K562 (cell line): ENCODE data around the gene MED22. TPM values are rescaled to one million over a fixed set of nuclear protein-coding genes. Genes with fewer than 3 reads are reported as not detected.

Experiments
- ATF1 ChIP-seq, 2 experiments: fragments of 450-650 bp in 1 of 2; IDR thresholded peaks; 2 replicates each; pipeline ENCODE4 v1.6.1; 2016; ENCODE audit warnings: missing compliant biosample characterization in 1 of 2, missing genetic modification characterization in 1 of 2
- ATF7 ChIP-seq: fragments of 450-650 bp; IDR thresholded peaks from 2 replicates; pipeline ENCODE4 v1.7.1; 2014; ENCODE audit warnings: mild to moderate bottlenecking, moderate library complexity
- JUND ChIP-seq, 2 experiments: IDR thresholded peaks; 2 replicates in 1 of 2; 3 replicates in 1 of 2; pipeline ENCODE4 v1.6.1; 2011; ENCODE audit warnings: borderline replicate concordance in 2 of 2, low read depth in 2 of 2, low read length in 2 of 2, improper control_type of control experiment in 1 of 2, missing biosample characterization in 1 of 2, missing genetic modification characterization in 1 of 2, missing genetic modification reagents in 1 of 2
- RAD21 ChIP-seq, 2 experiments: fragments of 250-450 bp in 1 of 2; fragments of 450-650 bp in 1 of 2; sonication (Bioruptor Pico) in 1 of 2; formaldehyde crosslinking in 1 of 2; IDR thresholded peaks in 1 of 2; conservative IDR thresholded peaks in 1 of 2; 2 replicates each; pipeline versions ENCODE4 v1.4.0 to v1.8.0; 2020 to 2022; ENCODE audit warnings: mild to moderate bottlenecking in 2 of 2, moderate library complexity in 1 of 2
- SIN3A ChIP-seq, 2 experiments: fragments of 150-350 bp in 1 of 2; IDR thresholded peaks; 2 replicates each; pipeline ENCODE4 v1.6.1; 2011 to 2016; ENCODE audit warnings: borderline replicate concordance in 2 of 2, low read depth in 2 of 2, low read length in 2 of 2, mild to moderate bottlenecking in 2 of 2, moderate library complexity in 2 of 2; ENCODE audit not compliant: control insufficient read depth in 1 of 2
- TAF1 ChIP-seq: IDR thresholded peaks from 2 replicates; pipeline ENCODE4 v1.6.1; 2011; ENCODE audit warnings: mild to moderate bottlenecking, low read length, moderate library complexity; ENCODE audit not compliant: insufficient read depth, control insufficient read depth, severe bottlenecking; ENCODE audit errors: extremely low read depth
- ZEB2 ChIP-seq: fragments of 450-650 bp; IDR thresholded peaks from 2 replicates; pipeline ENCODE4 v1.6.1; 2016
- polyA plus RNA-seq, 8 experiments: library from polyadenylated mRNA; depleted of rRNA in 4 of 8; stranded (reverse) in 5 of 8; unstranded in 3 of 8; fragments of >200 nt; fragmentation: Nextera tagmentation in 2 of 8; fragmentation: Illumina TruSeq in 1 of 8; extraction: Ambion mirVana in 2 of 8; extraction: Trizol in 1 of 8; gene quantifications; 2 replicates each; pipeline versions ENCODE4 v1.2.1 to v1.2.3, GENCODE V29; 2011 to 2014; ENCODE audit warnings: inconsistent platforms in 1 of 8, missing spikeins in 1 of 8
- total RNA-seq, 7 experiments: library from RNA; depleted of rRNA in 6 of 7; stranded (reverse); fragments of >200 nt in 6 of 7; fragmentation: Illumina TruSeq in 2 of 7; extraction: Trizol in 2 of 7; gene quantifications; 2 replicates each; pipeline versions ENCODE4 v1.2.1 to v1.2.3, GENCODE V29; 2011 to 2021; ENCODE audit warnings: low replicate concordance in 1 of 7
- TF ChIP-seq, protein P1 (sequence below), 2 experiments: fragments of 450-650 bp; formaldehyde crosslinking in 1 of 2; IDR thresholded peaks; 2 replicates each; pipeline versions ENCODE4 v1.4.0 to v1.6.1; 2014 to 2020; ENCODE audit warnings: mild to moderate bottlenecking in 2 of 2, borderline replicate concordance in 1 of 2, low read depth in 1 of 2

Gene MED22
- total and polyA plus RNA-seq, 9 of the 15 experiments (the other 6 are each of a cell fraction or from before 2014, with no cell fraction given) = 0.73 to 35.6 (median 22.3) TPM

DNA sequence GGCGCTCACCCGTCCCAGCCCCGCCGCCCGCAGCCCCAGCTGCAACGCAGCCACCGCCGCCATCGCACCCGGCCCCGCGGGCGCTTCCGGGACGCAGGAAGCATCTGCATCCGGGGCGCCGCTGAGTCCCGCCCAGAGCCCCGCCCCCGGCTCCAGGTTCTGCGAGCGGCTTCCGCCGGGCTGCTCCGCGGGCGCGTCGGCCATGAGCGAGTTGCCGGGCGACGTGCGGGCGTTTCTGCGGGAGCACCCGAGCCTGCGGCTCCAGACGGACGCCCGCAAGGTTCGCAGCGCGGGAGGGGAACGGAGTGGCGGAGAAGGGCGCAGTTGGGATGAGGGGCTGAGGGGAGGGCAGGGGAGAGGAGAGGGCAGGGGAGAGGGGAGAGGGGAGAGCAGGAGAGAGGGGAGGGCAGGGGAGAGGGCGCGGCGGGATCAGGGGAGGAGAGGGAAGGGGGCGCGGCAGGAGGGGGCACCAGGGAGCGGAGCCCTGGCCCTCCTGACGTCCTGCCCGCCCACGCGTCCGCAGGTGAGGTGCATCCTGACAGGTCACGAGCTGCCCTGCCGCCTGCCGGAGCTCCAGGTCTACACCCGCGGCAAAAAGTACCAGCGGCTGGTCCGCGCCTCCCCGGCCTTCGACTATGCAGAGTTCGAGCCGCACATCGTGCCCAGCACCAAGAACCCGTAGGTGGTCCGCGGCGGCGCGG lies 8.6 kb upstream of the MED22 start, which contains the start of the genes SURF1 and SURF2 (continued):
- TF ChIP-seq, protein P1, sequence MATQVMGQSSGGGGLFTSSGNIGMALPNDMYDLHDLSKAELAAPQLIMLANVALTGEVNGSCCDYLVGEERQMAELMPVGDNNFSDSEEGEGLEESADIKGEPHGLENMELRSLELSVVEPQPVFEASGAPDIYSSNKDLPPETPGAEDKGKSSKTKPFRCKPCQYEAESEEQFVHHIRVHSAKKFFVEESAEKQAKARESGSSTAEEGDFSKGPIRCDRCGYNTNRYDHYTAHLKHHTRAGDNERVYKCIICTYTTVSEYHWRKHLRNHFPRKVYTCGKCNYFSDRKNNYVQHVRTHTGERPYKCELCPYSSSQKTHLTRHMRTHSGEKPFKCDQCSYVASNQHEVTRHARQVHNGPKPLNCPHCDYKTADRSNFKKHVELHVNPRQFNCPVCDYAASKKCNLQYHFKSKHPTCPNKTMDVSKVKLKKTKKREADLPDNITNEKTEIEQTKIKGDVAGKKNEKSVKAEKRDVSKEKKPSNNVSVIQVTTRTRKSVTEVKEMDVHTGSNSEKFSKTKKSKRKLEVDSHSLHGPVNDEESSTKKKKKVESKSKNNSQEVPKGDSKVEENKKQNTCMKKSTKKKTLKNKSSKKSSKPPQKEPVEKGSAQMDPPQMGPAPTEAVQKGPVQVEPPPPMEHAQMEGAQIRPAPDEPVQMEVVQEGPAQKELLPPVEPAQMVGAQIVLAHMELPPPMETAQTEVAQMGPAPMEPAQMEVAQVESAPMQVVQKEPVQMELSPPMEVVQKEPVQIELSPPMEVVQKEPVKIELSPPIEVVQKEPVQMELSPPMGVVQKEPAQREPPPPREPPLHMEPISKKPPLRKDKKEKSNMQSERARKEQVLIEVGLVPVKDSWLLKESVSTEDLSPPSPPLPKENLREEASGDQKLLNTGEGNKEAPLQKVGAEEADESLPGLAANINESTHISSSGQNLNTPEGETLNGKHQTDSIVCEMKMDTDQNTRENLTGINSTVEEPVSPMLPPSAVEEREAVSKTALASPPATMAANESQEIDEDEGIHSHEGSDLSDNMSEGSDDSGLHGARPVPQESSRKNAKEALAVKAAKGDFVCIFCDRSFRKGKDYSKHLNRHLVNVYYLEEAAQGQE (IDR thresholded peaks at IDR 0.05; ENCODE audit: borderline replicate concordance) = no peak
- TF ChIP-seq, protein P1 (CRISPR knock-in tag; IDR thresholded peaks at IDR 0.05; ENCODE audit: low read depth) = no peak
- TF ChIP-seq TAF1 (peak; percentile 85), ATF7 (0 out of 2 replicates have a peak, but pooled peaks have one; percentile 10), JUND (IDR thresholded peaks at IDR 0.05; ENCODE audit: borderline replicate concordance, low read depth, low read length) (peak; percentile 33; the same call in 1 of the 2 replicates), JUND (tag; IDR thresholded peaks at IDR 0.05; ENCODE audit: borderline replicate concordance, low read depth, low read length) (no peak), RAD21 (CRISPR knock-in tag; conservative IDR thresholded peaks at IDR 0.05 in 1 of 2, IDR thresholded peaks at IDR 0.05 in 1 of 2) (no peak; a peak in 1 of 4 replicates), ATF1 (CRISPR knock-in tag; IDR thresholded peaks at IDR 0.05) (no peak), ATF1 (tag; IDR thresholded peaks at IDR 0.05) (peak; percentile 29; the same call in 1 of the 2 replicates), ZEB2 (peak; percentile 82), SIN3A (IDR thresholded peaks at IDR 0.05; ENCODE audit: borderline replicate concordance in 2 of 2, control insufficient read depth in 1 of 2, low read depth in 2 of 2, low read length in 2 of 2) (peak; percentile 53 to 82)
